Measurements from ENCODE around the gene BCL11A. TPM values are rescaled to one million over a fixed set of nuclear protein-coding genes. Genes with fewer than 3 reads are reported as not detected.

The BCL11A gene
- total and polyA plus RNA-seq, 2 of the 13 experiments (the other 11 are each of a cell fraction or from before 2014, with no cell fraction given): not detected

DNA sequence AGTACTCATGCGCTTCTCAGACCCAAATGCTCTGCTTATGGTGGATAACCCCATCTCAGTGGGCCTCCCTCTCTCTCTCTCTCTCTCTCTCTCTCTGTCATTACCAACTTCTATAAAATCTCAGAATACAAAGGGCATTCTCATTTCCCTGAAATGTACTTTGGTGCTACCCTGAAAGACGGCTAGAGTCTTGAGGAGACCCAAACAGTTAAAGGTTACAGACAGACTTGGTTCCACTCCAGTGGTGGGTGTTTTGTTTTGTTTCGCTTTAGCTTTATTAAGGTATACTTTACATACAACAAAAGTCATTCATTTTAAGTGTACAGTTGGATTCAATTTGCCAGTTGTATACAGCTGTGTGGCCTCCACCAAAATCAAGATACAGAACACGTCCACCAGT lies 60.9 kb downstream of the BCL11A start:
- FAIRE-seq: no peak
- no peaks in the 10 kb centered on the region for H3K79me2 ChIP-seq (ENCODE audit: insufficient read depth, low read length)

GRCh38 chr2:60490848-60491247 lies 62.6 kb downstream of the BCL11A start:
- H3K9ac ChIP-seq (ENCODE audit: insufficient read depth, low read depth, low read length): no peak overlapping the region
- H3K4me2 ChIP-seq (ENCODE audit: low read depth, low read length): no peak overlapping the region
- intact Hi-C loops (cut with micrococcal nuclease; ENCODE audit: unreplicated experiment): no loop called here
- in situ Hi-C loops (cut with HindIII; ENCODE audit: extremely low pct_ligation_motif_present, low pct_unique_long_range_greater_than_20kb): no loop called here
- CTCF ChIA-PET (ENCODE audit: low intra/inter-chr PET ratio, low total read pairs): no interaction called here
- WGBS (ENCODE audit: low lambda C conversion rate): 38% methylated on average over 4 of the region's 4 CpGs
- H3K27ac ChIP-seq (ENCODE audit: extremely low read length, insufficient read depth, low read length): no peak overlapping the region
- FAIRE-seq: no peak
- H3K79me2 ChIP-seq (ENCODE audit: insufficient read depth, low read length): no peaks in the 10 kb centered on the region
- H3K9me3 ChIP-seq (ENCODE audit: low read length): no peaks in the 10 kb centered on the region
- no peak for DNase-seq (ENCODE audit: low spot score)
- no peak overlapping the region for H2AFZ ChIP-seq (ENCODE audit: low read length)
- no peaks in the 10 kb centered on the region for H3K4me1 ChIP-seq (ENCODE audit: insufficient read depth, low read length)
- POLR2A ChIA-PET: no interaction called here
- no peak for ATAC-seq
- no TSS peak for BruUV-seq (replicated peaks)
- H3K27me3 ChIP-seq (ENCODE audit: control insufficient read depth in 1 of 2, insufficient read depth in 2 of 2, low read length in 2 of 2): peaks cover 1 to 7% of the 10 kb centered on the region in 2 experiments; a peak in 2 of 5 replicates
- H3K4me3 ChIP-seq (replicated peaks in 1 of 3; ENCODE audit: insufficient read depth in 1 of 3, low read depth in 2 of 3, low read length in 3 of 3): no peak overlapping the region
- no peaks in the 10 kb centered on the region for H3K36me3 ChIP-seq (replicated peaks in 1 of 2; ENCODE audit: control insufficient read depth in 1 of 2, insufficient read depth in 2 of 2, low read length in 2 of 2)
- H4K20me1 ChIP-seq (ENCODE audit: insufficient read depth, low read length): no peaks in the 10 kb centered on the region
- TF ChIP-seq NPAS2 (CRISPR knock-in tag; IDR thresholded peaks at IDR 0.05; ENCODE audit: borderline replicate concordance) (no peak), TARDBP (CRISPR knock-in tag; IDR thresholded peaks at IDR 0.05) (no peak), RBAK (CRISPR knock-in tag; IDR thresholded peaks at IDR 0.05) (no peak), PAX8 (CRISPR knock-in tag; IDR thresholded peaks at IDR 0.05; ENCODE audit: borderline replicate concordance) (no peak), RAD21 (CRISPR knock-in tag; IDR thresholded peaks at IDR 0.05) (no peak), CCDC6 (CRISPR knock-in tag; IDR thresholded peaks at IDR 0.05) (no peak), ZNF773 (CRISPR knock-in tag; IDR thresholded peaks at IDR 0.05; ENCODE audit: borderline replicate concordance) (no peak), TBX2 (CRISPR knock-in tag; IDR thresholded peaks at IDR 0.05; ENCODE audit: borderline replicate concordance) (no peak), ZNF263 (CRISPR knock-in tag; IDR thresholded peaks at IDR 0.05) (no peak), ISX (CRISPR knock-in tag; conservative IDR thresholded peaks at IDR 0.05) (no peak)
- TF ChIP-seq, protein P1, sequence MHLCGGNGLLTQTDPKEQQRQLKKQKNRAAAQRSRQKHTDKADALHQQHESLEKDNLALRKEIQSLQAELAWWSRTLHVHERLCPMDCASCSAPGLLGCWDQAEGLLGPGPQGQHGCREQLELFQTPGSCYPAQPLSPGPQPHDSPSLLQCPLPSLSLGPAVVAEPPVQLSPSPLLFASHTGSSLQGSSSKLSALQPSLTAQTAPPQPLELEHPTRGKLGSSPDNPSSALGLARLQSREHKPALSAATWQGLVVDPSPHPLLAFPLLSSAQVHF (CRISPR knock-in tag; IDR thresholded peaks at IDR 0.05): no peak
- TF ChIP-seq, protein P2, sequence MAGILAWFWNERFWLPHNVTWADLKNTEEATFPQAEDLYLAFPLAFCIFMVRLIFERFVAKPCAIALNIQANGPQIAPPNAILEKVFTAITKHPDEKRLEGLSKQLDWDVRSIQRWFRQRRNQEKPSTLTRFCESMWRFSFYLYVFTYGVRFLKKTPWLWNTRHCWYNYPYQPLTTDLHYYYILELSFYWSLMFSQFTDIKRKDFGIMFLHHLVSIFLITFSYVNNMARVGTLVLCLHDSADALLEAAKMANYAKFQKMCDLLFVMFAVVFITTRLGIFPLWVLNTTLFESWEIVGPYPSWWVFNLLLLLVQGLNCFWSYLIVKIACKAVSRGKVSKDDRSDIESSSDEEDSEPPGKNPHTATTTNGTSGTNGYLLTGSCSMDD (CRISPR knock-in tag; IDR thresholded peaks at IDR 0.05): no peak

More for the DNA sequence above, 60.9 kb downstream of the BCL11A start:
- intact Hi-C loops (cut with micrococcal nuclease; ENCODE audit: unreplicated experiment) (no loop called here), in situ Hi-C loops (cut with HindIII; ENCODE audit: extremely low pct_ligation_motif_present, low pct_unique_long_range_greater_than_20kb) (no loop called here)
- Histone ChIP-seq H3K27ac (ENCODE audit: extremely low read length, insufficient read depth, low read length) (no peak overlapping the region), H2AFZ (ENCODE audit: low read length) (no peak overlapping the region), H3K4me1 (ENCODE audit: insufficient read depth, low read length) (no peaks in the 10 kb centered on the region), H3K27me3 (ENCODE audit: control insufficient read depth in 1 of 2, insufficient read depth in 2 of 2, low read length in 2 of 2) (peaks cover 1 to 14% of the 10 kb centered on the region in 2 experiments; a peak in 3 of 5 replicates), H3K9me3 (ENCODE audit: low read length) (no peaks in the 10 kb centered on the region), H3K4me3 (replicated peaks in 1 of 3; ENCODE audit: insufficient read depth in 1 of 3, low read depth in 2 of 3, low read length in 3 of 3) (no peak overlapping the region), H3K4me2 (ENCODE audit: low read depth, low read length) (no peak overlapping the region), H3K9ac (ENCODE audit: insufficient read depth, low read depth, low read length) (no peak overlapping the region), H3K36me3 (replicated peaks in 1 of 2; ENCODE audit: control insufficient read depth in 1 of 2, insufficient read depth in 2 of 2, low read length in 2 of 2) (no peaks in the 10 kb centered on the region), H4K20me1 (ENCODE audit: insufficient read depth, low read length) (no peaks in the 10 kb centered on the region)
- DNase-seq (ENCODE audit: low spot score): no peak
- TF ChIP-seq MAFG (CRISPR knock-in tag; IDR thresholded peaks at IDR 0.05) (no peak), HNRNPK (IDR thresholded peaks at IDR 0.05; ENCODE audit: low read depth, low read length, poor library complexity, severe bottlenecking) (peak; percentile 22)
- BruUV-seq (replicated peaks): no TSS peak
- ChIA-PET POLR2A (no interaction called here), CTCF (ENCODE audit: low intra/inter-chr PET ratio, low total read pairs) (no interaction called here)
- WGBS (ENCODE audit: low lambda C conversion rate): 36% methylated on average over 4 of the region's 4 CpGs
- no peak for ATAC-seq

Data from HepG2 (cell line).